ENCODE data around the gene SLC2A6. TPM values are rescaled to one million over a fixed set of nuclear protein-coding genes. Genes with fewer than 3 reads are reported as not detected.

The SLC2A6 gene
- total and polyA plus RNA-seq, 11 donors = 1.8 to 10.4 (median 3.2) TPM

DNA sequence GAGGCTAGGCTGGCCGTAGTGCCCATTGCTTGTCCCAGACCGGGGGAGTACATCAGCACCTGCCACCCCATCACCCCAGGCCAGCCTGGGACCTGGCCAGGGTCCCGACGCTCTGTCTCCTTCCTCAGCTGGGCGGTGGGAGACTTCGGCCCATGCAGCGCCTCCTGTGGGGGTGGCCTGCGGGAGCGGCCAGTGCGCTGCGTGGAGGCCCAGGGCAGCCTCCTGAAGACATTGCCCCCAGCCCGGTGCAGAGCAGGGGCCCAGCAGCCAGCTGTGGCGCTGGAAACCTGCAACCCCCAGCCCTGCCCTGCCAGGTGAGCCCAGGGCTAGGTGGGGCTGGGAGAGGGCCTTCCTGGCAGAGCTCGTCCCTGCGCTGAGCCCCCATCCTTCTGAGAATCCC is 35.7 kb downstream of the SLC2A6 start:
- no peaks in the 10 kb centered on the region for H3K36me3 ChIP-seq
- H3K27me3 ChIP-seq = no peaks in the 10 kb centered on the region
- DNase-seq (no peak), ATAC-seq (no peak)
- H3K4me1 ChIP-seq = no peaks in the 10 kb centered on the region
- H3K27ac ChIP-seq = no peak overlapping the region
- no peak overlapping the region for H3K4me3 ChIP-seq
- intact Hi-C loops (cut with DNase I) = no loop called here
- TF ChIP-seq, protein P1, sequence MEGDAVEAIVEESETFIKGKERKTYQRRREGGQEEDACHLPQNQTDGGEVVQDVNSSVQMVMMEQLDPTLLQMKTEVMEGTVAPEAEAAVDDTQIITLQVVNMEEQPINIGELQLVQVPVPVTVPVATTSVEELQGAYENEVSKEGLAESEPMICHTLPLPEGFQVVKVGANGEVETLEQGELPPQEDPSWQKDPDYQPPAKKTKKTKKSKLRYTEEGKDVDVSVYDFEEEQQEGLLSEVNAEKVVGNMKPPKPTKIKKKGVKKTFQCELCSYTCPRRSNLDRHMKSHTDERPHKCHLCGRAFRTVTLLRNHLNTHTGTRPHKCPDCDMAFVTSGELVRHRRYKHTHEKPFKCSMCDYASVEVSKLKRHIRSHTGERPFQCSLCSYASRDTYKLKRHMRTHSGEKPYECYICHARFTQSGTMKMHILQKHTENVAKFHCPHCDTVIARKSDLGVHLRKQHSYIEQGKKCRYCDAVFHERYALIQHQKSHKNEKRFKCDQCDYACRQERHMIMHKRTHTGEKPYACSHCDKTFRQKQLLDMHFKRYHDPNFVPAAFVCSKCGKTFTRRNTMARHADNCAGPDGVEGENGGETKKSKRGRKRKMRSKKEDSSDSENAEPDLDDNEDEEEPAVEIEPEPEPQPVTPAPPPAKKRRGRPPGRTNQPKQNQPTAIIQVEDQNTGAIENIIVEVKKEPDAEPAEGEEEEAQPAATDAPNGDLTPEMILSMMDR (IDR thresholded peaks at IDR 0.05) = no peak
- no peak for TF ChIP-seq POLR2A (IDR thresholded peaks at IDR 0.05)
- no peaks in the 10 kb centered on the region for H3K9me3 ChIP-seq
- 92 to 94% (median 93%) methylated on average over 10 to 15 of the region's 15 CpGs; no CpG with 5 or more reads in 1 of the 4 donors for WGBS, 4 donors

DNA sequence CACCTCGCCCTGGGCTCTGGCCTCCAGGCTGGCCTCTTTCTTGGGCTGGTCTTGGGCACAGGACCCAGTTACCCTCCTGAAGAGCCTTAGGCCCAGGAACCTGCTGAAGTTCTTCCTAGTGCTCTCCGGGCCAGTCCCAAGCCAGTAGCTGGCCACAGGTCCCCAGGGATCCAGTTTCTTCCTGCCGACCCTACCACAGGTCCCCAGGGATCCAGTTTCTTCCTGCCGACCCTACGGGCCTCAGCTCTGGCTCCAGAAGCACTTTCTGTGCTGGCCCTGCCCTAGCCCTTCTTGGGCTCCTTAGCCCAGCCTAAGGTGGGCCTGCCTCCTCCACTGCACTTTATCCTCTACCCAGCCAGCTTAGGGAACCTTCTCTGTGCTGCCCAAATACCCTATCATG is 37.3 kb downstream of the SLC2A6 start:
- Histone ChIP-seq H3K27me3 (no peaks in the 10 kb centered on the region), H3K27ac (no peak overlapping the region), H3K4me3 (no peak overlapping the region), H3K9me3 (no peaks in the 10 kb centered on the region), H3K4me1 (no peaks in the 10 kb centered on the region), H3K36me3 (no peaks in the 10 kb centered on the region)
- no peak for DNase-seq
- 45 to 65% (median 54%) methylated on average over 3 to 5 of the region's 5 CpGs for WGBS, 4 donors
- TF ChIP-seq, protein P1 (IDR thresholded peaks at IDR 0.05) = no peak
- TF ChIP-seq POLR2A (IDR thresholded peaks at IDR 0.05) = no peak
- intact Hi-C loops (cut with DNase I) = no loop called here
- ATAC-seq = no peak

DNA sequence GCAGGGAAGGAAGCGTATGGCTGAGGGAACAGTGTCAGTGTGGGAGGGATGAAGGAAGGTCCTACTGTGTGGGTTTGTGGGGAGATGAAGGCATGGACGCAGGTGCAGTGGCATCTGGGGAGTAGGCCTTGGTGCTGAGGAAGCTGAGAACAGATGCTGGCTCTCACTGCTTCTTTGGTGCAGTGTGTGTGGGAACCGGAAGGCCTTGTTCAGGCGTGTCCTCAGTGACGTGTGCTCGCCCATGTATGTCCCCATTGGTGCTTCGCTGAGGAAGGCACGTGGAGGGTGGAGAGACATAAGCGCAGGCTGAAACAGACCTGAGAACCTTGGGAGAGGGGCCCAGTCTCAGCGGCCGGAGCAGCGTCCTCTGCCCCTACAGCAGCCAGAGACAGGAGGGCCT is 38.0 kb downstream of the SLC2A6 start:
- H3K36me3 ChIP-seq = no peaks in the 10 kb centered on the region
- TF ChIP-seq, protein P1 (IDR thresholded peaks at IDR 0.05) = no peak
- TF ChIP-seq POLR2A (IDR thresholded peaks at IDR 0.05) = no peak
- no peaks in the 10 kb centered on the region for H3K9me3 ChIP-seq
- WGBS, 4 donors = 89 to 94% (median 90%) methylated on average over 12 of the region's 12 CpGs
- no peak overlapping the region for H3K4me3 ChIP-seq
- no peak overlapping the region for H3K27ac ChIP-seq
- H3K27me3 ChIP-seq = no peaks in the 10 kb centered on the region
- intact Hi-C loops (cut with DNase I) = no loop called here
- H3K4me1 ChIP-seq = no peaks in the 10 kb centered on the region
- ATAC-seq (no peak), DNase-seq (no peak)

DNA sequence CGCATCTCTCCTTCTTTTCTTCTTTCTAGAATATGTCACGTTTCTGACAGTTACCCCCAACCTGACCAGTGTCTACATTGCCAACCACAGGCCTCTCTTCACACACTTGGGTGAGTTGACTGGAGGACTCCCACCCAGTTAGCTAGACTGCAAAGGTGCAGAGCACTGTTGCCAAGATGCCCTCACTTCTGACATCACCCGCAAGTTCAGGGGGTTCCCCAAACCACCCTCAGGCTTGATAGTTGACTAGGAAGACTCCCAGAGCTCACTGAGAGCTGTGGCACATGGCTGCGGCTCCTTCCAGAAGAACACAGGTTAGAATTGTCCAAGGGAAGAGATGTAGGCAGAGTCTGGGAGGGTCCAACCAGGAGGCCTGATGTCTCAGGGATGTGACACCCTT is 39.6 kb downstream of the SLC2A6 start:
- ATAC-seq (no peak), DNase-seq (no peak)
- H3K4me1 ChIP-seq = no peaks in the 10 kb centered on the region
- intact Hi-C loops (cut with DNase I) = no loop called here
- 70 to 86% (median 75%) methylated on average over 4 of the region's 4 CpGs for WGBS, 4 donors
- H3K9me3 ChIP-seq = no peaks in the 10 kb centered on the region
- H3K36me3 ChIP-seq = no peaks in the 10 kb centered on the region
- no peaks in the 10 kb centered on the region for H3K27me3 ChIP-seq
- H3K27ac ChIP-seq = no peak overlapping the region
- no peak overlapping the region for H3K4me3 ChIP-seq
- no peak for TF ChIP-seq POLR2A (IDR thresholded peaks at IDR 0.05)
- TF ChIP-seq, protein P1 (IDR thresholded peaks at IDR 0.05) = no peak

All from heart left ventricle (tissue), 16 donors.